ENCODE measurements around the gene APBA2.

DNA sequence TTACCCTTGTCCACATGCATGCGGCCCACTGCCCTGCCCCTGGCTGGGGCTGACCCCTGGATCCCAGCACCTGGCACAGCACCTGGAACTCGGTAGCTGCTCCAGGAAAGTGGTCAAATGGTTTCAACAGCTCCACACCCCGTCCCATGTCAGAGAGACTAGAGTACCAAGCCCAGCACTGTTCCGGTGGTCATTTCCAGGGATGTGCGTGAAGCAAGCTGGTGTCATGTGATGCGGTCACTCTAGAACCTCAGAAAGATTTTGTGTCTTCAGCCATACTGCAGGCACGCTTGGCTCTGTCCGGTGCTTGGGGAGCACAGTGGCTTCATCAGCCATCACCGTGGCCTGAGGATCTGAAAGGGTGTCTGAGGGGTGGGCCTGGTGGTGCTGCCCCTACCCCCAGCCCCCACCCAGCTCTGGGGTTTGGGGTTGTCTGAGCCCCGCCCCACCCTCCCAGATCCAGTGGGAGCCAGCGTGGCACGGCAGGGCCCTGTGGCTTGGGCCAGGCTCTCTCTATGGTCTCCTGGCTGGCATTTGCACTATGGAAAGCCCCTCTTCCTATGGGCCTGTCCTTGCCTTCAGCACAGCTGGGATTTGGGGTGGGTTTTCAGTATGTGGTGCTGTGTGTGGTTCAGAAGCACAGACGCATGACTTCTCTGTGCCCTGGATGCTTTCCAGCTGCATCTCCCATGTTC lies 15.3 kb downstream of the APBA2 start:
- TF ChIP-seq, protein P1, sequence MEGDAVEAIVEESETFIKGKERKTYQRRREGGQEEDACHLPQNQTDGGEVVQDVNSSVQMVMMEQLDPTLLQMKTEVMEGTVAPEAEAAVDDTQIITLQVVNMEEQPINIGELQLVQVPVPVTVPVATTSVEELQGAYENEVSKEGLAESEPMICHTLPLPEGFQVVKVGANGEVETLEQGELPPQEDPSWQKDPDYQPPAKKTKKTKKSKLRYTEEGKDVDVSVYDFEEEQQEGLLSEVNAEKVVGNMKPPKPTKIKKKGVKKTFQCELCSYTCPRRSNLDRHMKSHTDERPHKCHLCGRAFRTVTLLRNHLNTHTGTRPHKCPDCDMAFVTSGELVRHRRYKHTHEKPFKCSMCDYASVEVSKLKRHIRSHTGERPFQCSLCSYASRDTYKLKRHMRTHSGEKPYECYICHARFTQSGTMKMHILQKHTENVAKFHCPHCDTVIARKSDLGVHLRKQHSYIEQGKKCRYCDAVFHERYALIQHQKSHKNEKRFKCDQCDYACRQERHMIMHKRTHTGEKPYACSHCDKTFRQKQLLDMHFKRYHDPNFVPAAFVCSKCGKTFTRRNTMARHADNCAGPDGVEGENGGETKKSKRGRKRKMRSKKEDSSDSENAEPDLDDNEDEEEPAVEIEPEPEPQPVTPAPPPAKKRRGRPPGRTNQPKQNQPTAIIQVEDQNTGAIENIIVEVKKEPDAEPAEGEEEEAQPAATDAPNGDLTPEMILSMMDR (IDR thresholded peaks at IDR 0.05; ENCODE audit: borderline replicate concordance, extremely low read depth, low read length, poor library complexity, severe bottlenecking): no peak
- no peak for TF ChIP-seq EZH2 (IDR thresholded peaks at IDR 0.05; ENCODE audit: borderline replicate concordance, low read depth, low read length, severe bottlenecking)

Measured in DND-41 (cell line).